ENCODE results near the gene ATP11A. TPM values are rescaled to one million over a fixed set of nuclear protein-coding genes. Genes with fewer than 3 reads are reported as not detected.
"Not testable (repeated sequence)": the region's sequence is repeated elsewhere in the genome, so short reads cannot be mapped to it uniquely, and the experiment has no call there.

ATP11A gene
- total and polyA plus RNA-seq, 7 donors = 3.9 to 48.6 (median 26.4) TPM

DNA sequence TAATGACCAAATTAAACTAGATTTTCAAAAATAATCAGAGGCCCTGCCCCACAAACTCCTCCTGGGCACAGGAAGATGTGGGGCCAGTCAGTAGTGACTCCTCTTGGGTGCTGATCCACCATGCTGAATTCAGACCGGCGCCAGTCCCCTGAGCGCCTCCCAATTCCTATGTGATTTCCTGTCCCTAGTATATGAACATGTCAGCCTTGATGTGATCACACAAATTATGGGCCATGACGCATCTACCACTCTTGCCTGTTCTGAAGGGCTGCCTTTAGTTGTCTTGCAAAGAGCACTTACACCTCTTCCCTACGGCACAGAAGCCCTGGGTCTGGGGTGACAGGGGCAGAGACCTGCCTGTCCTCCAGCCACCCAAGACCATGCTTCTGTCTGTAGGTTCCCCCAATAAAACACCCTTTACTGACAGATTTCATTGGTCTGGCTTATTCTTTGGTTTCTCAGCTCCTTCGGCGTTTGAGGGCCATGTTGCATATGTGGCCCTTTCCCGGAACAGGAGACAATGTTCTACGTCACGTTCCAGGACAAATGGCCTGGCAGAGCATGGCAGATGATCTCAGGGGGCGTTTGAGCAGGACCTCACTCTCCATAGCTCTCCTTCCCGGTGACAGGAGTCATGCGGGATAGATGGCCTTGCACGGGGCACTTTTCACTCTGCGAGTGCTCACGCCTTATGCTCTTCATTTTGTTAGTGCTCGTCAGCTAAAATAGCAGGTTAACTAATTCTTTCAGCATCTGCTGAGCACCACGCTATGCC, 5.6 kb upstream of the ATP11A start:
- no peak overlapping the region for H3K4me3 ChIP-seq
- ATAC-seq (no peak), DNase-seq (no peak)
- intact Hi-C loops (cut with DNase I) = no loop called here
- 87 to 93% (median 89%) methylated on average over 18 of the region's 18 CpGs for WGBS, 3 donors
- H3K9me3 ChIP-seq = no peaks in the 10 kb centered on the region
- H3K36me3 ChIP-seq (ENCODE audit: insufficient read depth in 1 of 2, low read depth in 1 of 2) = no peaks in the 10 kb centered on the region
- H3K27ac ChIP-seq = no peak overlapping the region
- TF ChIP-seq, protein P1, sequence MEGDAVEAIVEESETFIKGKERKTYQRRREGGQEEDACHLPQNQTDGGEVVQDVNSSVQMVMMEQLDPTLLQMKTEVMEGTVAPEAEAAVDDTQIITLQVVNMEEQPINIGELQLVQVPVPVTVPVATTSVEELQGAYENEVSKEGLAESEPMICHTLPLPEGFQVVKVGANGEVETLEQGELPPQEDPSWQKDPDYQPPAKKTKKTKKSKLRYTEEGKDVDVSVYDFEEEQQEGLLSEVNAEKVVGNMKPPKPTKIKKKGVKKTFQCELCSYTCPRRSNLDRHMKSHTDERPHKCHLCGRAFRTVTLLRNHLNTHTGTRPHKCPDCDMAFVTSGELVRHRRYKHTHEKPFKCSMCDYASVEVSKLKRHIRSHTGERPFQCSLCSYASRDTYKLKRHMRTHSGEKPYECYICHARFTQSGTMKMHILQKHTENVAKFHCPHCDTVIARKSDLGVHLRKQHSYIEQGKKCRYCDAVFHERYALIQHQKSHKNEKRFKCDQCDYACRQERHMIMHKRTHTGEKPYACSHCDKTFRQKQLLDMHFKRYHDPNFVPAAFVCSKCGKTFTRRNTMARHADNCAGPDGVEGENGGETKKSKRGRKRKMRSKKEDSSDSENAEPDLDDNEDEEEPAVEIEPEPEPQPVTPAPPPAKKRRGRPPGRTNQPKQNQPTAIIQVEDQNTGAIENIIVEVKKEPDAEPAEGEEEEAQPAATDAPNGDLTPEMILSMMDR (IDR thresholded peaks at IDR 0.05) = no peak
- H3K4me1 ChIP-seq = no peaks in the 10 kb centered on the region
- H3K27me3 ChIP-seq (ENCODE audit: insufficient read depth in 3 of 3, low read length in 2 of 3) = no peaks in the 10 kb centered on the region

DNA sequence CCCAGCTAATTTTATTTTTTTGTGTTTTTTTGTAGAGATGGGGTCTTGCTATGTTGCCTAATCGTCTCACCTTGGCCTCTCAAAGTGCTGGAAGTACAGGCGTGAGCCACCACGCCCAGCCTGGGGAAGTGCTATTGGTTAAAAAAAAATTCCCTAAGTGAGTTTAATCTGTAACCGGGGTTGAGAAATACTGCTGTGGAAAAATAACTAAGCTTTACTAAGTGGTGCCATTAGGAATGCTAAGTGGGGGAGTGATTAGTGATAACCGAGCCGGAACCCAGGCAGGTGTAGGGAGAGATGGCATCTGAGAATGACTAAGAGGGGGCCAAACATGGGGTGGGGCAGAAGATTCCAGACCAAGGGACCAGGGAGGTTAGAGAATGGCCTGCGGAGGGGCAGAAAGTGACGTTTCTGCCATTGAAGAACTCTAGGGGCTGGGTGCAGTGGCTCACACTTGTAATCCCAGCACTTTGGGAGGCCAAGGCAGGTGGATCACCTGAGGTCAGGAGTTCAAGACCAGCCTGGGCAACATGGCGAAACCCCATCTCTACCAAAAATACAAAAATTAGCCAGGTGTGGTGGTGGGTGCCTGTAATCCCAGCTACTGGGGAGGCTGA, 4.5 kb upstream of the ATP11A start:
- not testable (repeated sequence) for H3K27ac ChIP-seq; H3K9me3 ChIP-seq; H3K4me3 ChIP-seq; DNase-seq; ATAC-seq; H3K36me3 ChIP-seq (ENCODE audit: insufficient read depth in 1 of 2, low read depth in 1 of 2); H3K4me1 ChIP-seq; H3K27me3 ChIP-seq (ENCODE audit: insufficient read depth in 3 of 3, low read length in 2 of 3)
- WGBS, 3 donors = 87 to 95% (median 91%) methylated on average over 9 of the region's 9 CpGs
- intact Hi-C loops (cut with DNase I) = loop anchor here in 1 of 2 donors (5.0 kb wide), 1 partner anchor 43 kb away; no protein-coding TSS in a partner anchor

DNA sequence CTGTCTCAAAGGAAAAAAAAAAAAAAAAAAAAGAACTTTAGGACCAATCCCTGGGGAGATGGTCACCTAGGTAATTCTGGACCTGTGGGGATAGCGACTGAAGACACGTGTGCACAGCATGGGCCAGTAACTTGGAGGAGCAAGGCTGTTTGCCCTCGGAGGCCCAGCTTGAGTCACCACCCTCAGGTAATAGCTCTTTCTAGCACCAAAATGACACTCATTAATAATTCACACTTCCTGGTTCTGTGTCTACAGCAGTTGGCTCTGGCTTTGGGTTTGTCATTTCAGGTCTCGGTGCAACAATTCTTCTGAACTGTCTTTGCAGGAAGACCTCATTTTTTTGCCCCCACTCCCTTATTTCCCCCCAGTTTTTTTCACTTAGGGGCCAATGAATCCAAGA, 3.9 kb upstream of the ATP11A start:
- TF ChIP-seq, protein P1 (IDR thresholded peaks at IDR 0.05) = no peak
- H3K36me3 ChIP-seq (ENCODE audit: insufficient read depth in 1 of 2, low read depth in 1 of 2) = no peaks in the 10 kb centered on the region
- H3K4me1 ChIP-seq = no peaks in the 10 kb centered on the region
- intact Hi-C loops (cut with DNase I) = loop anchor here in 1 of 2 donors (5.0 kb wide), 1 partner anchor 44 kb away; no protein-coding TSS in a partner anchor
- H3K27me3 ChIP-seq (ENCODE audit: insufficient read depth in 3 of 3, low read length in 2 of 3) = no peaks in the 10 kb centered on the region
- H3K9me3 ChIP-seq = no peaks in the 10 kb centered on the region
- H3K4me3 ChIP-seq = no peak overlapping the region
- ATAC-seq (no peak), DNase-seq (no peak)
- no peak overlapping the region for H3K27ac ChIP-seq
- 87 to 95% (median 87%) methylated on average over 4 of the region's 4 CpGs for WGBS, 3 donors

DNA sequence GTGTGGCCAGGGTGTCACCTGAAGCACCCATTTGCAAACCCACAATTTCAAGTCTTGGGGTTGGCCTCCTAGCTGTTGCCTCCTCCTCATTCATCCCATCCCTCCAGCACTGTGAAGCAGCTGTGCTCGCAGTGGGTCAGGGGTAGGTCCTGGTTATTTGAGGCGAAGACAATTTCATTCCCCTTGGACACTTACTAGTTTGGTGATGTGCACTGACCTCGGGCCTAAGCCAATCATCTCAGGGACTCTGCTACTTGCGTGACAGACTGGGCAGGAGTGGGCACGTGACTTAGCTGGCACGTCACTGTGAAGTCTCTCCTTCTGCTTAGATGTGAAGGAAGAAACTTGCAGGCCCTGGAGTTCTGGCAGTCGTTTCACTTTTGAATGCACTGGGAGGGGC, 3.5 kb upstream of the ATP11A start:
- TF ChIP-seq, protein P1 (IDR thresholded peaks at IDR 0.05) = no peak
- WGBS, 3 donors = 83 to 91% (median 88%) methylated on average over 7 of the region's 7 CpGs
- DNase-seq = no peak

DNA sequence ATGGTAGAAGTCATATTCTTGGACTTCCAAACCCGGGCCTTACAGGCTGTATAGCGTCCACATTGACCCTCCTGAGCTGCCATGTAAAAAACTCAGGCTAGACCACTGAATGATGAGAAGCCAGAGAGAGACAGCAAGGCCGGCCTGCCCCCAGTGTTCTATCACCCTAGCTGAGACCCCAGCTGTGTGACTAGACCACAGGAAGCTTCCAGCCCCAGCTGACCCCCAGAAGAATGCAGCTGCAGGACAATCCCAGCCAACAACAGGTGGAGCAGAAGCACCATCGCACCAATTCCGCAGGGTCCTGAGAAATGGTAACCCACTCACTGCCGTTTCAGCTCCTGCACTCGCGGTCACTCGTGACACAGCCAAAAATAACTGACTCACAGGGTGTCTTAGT, 2.9 kb upstream of the ATP11A start:
- intact Hi-C loops (cut with DNase I) = loop anchor here in 1 of 2 donors (5.0 kb wide), 1 partner anchor 45 kb away; no protein-coding TSS in a partner anchor
- 64 to 76% (median 69%) methylated on average over 9 of the region's 9 CpGs for WGBS, 3 donors

More for the DNA sequence above, 3.5 kb upstream of the ATP11A start:
- ATAC-seq = no peak
- H3K4me1 ChIP-seq = peaks cover under 1% of the 10 kb centered on the region
- no peaks in the 10 kb centered on the region for H3K27me3 ChIP-seq (ENCODE audit: insufficient read depth in 3 of 3, low read length in 2 of 3)
- H3K36me3 ChIP-seq (ENCODE audit: insufficient read depth in 1 of 2, low read depth in 1 of 2) = no peaks in the 10 kb centered on the region
- H3K27ac ChIP-seq = no peak overlapping the region
- no peaks in the 10 kb centered on the region for H3K9me3 ChIP-seq
- no peak overlapping the region for H3K4me3 ChIP-seq
- intact Hi-C loops (cut with DNase I) = loop anchor here in 1 of 2 donors (5.0 kb wide), 1 partner anchor 44 kb away; no protein-coding TSS in a partner anchor

More for the DNA sequence above, 2.9 kb upstream of the ATP11A start:
- H3K36me3 ChIP-seq (ENCODE audit: insufficient read depth in 1 of 2, low read depth in 1 of 2) = no peaks in the 10 kb centered on the region
- H3K9me3 ChIP-seq = no peaks in the 10 kb centered on the region
- DNase-seq = no peak
- no peak overlapping the region for H3K27ac ChIP-seq
- peaks cover 6% of the 10 kb centered on the region for H3K4me1 ChIP-seq
- H3K27me3 ChIP-seq (ENCODE audit: insufficient read depth in 3 of 3, low read length in 2 of 3) = no peaks in the 10 kb centered on the region
- ATAC-seq = no peak
- no peak overlapping the region for H3K4me3 ChIP-seq
- TF ChIP-seq, protein P1 (IDR thresholded peaks at IDR 0.05) = no peak

Data from psoas muscle (tissue), 8 donors.